Erythroblast (primary cell): ENCODE results near the gene DLAT.

Experiments used
- GATA1 ChIP-seq: IDR thresholded peaks from 2 replicates; pipeline ENCODE4 v1.6.1; 2011; ENCODE audit warnings: low read depth, mild to moderate bottlenecking, control low read depth, low read length, moderate library complexity
- POLR2A ChIP-seq: IDR thresholded peaks from 2 replicates; pipeline ENCODE4 v1.6.1; 2011; ENCODE audit warnings: mild to moderate bottlenecking, low read length

GRCh38 chr11:112044961-112045360, 19.8 kb downstream of the DLAT start:
- TF ChIP-seq POLR2A (no peak), GATA1 (no peak)
